ENCODE measurements around the gene LRP3.
A peak's percentile ranks its signal among the peaks of the same experiment; 100 is the strongest.
"Not testable (repeated sequence)": the region's sequence is repeated elsewhere in the genome, so short reads cannot be mapped to it uniquely, and the experiment has no call there.

Gene LRP3

DNA sequence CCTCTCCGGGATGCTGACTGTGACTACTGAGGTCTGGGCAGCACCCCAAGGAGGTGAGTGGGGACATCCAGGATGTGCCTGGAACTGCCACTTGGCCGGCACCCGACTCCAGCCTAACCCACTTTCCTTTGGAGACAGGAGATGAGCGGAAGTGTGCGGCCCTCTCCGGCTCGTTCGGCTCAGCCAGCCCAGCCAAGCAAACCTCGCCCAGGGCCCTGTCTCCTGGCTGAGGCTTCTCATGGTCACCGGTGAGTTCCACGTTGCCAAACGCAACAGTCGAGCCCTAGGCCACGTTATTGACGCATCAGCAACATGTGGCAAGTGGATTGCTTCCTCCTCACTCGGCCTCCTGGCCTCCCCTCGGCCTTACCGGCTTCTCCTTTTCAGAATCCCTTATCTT lies 26.0 kb downstream of the LRP3 start:
- DNase-seq, result no peak

DNA sequence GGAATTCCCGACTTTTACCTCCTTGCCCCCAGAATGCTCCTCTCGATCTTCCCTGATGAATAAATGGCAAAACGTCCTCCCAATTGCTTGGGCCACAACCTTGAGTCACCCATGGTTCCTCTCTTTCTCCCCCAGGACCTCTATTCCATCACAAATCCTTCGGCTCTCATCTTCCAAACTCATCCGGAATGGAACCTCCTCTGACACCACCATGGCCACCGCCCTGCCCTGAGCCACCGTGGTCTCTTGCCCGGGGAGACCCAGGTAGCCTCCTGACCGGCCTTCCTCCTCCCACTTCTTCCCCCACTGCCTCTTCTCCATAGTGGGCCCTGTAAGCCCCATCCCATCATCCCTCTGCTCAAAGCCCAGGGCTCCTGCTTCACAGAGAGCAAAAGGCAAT lies 26.6 kb downstream of the LRP3 start:
- no peak for DNase-seq

DNA sequence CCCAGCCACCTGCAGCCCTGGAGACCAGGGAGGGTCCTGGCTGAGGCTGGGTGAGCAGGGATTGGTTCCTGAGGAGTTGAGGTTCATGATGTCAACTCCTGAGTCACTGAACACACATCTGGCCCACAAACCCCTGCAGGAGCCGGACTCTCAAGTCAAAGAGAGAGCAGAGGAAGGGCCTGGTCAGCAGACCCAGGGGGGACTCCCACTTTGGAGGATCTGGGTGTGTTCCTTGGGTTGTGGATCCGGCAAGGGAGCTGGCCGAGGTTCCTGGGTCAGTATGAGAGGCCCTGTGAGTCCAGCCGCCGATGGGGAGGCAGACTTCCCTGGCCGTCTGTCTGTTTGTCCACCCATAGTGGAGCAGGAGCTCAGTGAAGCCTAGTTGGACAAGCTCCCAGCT lies 27.5 kb downstream of the LRP3 start:
- DNase-seq, result no peak

DNA sequence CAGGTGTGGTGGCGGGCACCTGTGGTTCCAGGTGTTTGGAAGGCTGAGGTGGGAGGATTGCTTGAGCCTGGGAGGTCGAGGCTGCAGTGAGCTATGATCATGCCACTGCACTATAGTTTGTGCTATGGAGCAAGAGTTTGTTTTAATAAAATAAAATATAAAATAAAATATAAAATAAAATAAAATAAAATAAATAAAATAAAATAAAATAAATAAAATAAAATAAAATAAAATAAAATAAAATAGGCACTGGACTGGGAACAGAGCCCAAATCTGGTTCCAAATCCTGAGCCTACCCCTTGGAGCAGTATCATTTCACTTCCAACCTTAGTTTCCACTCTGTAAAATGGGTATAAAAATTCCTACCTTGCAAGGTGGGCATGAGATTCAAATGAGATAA lies 28.1 kb downstream of the LRP3 start:
- DNase-seq, result not testable (repeated sequence)

DNA sequence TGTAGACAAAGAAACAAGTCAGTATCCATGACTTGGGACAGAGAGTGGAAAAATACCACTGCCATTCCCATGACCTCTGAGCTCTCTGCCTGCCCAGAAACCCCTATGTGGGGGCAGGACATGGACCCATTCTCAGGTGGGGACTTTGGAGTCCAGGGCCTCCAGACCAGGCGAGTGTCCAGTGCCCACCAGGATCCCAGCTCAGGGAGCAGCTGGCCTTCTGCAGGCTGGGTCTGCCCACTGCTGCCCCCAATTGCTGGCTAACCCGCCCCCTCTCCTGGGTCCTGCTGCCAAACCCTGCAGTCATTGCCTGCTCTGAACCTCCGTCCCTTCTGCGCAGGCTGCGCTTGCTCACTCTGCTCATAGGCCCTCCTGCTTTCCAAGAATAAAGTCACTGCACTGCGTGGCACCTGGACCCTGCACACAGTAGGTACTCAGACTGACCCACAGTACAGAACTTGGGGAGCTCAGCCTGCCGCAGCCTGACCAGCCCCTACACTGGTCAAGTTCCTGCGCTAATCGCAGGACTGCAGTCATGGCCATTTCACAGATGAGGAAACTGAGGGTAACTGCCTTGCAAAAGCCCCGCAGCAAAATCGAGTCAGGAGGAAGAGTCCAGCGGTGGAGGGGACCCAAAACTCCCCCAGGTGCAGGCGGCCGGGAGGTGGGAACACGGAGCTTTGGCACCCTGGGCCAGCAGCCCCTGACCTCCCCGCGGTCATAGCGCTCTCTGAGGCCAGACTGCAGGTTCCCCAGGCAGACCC lies 30.7 kb downstream of the LRP3 start:
- no peak for DNase-seq

DNA sequence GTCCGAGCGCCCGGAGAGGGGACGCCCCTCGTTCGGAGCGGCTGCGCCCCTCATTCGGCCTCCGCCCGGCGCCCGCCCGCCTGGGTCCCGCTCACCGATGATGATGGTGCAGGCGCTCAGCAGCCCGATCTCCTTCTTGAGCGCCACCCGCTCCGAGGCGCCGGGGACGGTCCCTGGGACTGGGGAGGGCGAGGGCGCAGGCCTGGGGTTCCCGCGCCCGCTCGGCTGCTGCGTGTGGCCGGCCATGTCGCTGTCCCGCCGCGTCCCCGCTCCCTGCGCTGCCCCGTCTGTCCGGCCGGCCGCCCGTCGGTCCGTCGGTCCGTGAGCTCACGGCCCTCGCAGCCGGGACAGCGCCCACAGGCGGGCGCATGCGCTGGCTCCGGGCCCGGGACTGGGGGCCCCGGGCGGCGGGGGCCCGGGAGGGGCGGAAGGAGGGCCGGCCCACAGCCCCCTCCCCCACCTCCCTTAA lies 31.4 kb downstream of the LRP3 start, which contains the start of gene SLC7A10:
SLC7A10 (minus strand) TSS at position 393 of the 469 bp plus-strand sequence; CDS start at position 246, 147 bp downstream.
- no peak for DNase-seq

DNA sequence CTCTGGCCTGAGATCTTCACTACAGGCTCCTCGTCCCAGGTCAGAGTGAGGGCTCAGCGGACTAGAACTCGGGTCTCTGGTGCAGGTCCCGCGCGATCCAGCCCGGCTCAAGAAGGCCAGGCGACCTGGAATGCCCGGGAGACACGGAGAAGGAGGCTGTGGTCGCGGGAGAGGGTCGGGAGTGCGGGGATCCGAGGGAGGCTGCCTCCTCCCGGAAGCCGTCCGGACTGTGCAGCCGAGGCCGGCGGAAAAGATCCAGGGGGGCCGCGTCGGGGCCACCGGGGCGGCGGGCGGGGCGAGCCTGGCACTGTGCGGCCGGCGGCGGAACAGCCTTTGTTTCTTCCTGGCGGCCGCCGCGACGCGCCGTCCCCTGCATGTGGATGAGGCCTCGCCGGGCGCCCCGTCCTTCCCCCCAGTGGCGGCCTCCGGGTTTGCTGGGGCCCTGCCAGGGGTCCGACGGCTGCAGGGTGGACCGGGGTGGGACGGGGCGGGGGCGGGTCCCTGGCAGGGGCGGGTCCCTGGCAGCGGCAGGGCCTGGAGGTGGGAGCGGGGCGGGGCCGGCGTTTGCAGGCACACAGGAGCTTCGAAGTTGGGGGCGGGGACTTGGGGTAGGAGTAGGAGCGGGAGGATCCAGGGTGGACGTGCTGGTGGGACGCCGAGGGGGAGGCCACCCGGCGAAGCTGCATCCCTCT lies 32.6 kb downstream of the LRP3 start:
- peak; percentile 53 for DNase-seq

DNA sequence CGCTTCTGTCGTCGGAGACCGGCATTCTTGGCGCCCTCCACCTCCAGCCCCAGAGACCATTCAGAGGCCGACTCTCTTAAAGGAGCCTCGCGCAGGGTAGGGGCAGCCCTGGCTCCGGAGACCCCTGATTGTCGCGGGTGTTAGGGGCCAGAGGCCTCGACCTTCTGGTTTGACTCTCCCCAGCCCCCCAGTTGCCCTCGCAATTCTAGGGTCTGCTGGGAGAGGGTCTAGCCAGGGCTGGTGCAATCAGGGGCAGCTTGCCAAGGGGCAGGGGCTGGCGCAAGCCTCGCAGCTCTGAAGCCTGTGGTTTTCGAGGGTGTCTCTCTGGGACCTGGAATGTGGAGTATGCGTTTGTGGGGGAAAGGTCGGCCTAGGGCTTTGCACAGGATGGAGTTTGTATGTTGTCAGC lies 33.1 kb downstream of the LRP3 start:
- no peak for DNase-seq

DNA sequence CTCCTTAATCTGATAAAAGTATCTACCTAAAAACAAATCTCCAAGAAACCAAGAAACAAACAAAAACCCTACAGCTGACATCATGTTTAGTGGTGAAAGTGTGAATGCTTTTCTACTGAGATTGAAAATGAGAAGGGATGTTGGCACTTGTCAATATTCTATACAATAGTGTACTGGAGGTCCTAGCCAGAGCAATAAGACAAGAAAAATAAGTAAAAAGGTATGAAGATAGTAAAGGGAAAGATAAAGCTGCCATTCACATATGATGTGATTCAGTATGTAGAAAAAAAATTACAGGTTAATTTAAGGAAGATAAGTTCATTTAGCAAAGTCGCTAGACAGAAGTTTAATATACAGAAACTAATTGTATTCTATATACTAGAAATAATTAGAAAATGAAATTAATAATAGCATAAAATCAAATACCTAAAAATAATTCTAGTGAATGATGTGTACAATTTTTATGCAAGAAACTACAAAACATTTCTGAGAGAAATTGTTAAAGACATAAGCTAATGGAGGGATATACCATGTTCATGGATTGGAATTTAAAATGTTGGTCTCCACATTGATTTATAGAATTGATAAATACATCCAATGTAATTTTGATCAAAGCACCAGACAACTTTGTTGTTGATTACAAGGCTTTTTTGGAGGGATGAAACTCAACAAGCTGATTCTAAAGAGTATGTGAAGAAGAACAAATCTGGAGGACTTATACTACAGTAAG lies 33.9 kb downstream of the LRP3 start:
- DNase-seq, result no peak

DNA sequence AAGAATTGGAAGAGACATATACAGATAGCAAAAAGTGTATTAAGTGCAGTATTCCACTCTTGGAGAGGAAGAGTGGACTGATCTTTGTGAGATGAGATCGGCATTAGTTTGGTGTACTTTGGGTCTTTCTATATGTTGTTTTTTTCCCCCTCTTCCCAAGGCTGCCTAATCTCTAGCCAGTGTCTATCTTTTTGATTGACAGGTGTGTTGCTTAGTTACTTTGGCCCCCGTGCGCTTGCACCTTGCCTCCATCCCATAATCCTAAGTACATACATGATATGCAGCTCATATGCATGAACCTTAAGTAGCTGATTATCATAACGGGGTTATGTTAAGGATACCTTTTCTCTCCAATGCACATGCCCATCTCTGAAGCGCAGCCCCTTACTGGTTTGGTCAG lies 35.8 kb downstream of the LRP3 start:
- no peak for DNase-seq

DNA sequence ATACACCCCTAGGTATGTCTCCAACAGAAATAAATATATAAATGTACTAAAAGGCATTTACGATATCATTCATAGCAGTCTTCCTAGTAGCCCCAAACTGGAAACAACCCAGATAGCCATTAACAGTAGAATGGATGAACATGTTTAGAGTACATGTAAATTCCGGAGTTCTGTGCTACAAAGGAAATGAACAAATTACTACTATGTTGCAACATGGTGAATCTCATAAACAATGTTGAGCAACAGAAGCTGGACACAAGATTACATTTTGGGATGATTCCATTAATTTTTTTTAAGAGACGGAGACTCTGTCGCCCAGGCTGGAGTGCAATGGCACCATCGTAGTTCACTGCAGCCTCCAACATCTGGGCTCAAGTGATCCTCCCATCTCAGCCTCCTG lies 37.4 kb downstream of the LRP3 start:
- no peak for DNase-seq

DNA sequence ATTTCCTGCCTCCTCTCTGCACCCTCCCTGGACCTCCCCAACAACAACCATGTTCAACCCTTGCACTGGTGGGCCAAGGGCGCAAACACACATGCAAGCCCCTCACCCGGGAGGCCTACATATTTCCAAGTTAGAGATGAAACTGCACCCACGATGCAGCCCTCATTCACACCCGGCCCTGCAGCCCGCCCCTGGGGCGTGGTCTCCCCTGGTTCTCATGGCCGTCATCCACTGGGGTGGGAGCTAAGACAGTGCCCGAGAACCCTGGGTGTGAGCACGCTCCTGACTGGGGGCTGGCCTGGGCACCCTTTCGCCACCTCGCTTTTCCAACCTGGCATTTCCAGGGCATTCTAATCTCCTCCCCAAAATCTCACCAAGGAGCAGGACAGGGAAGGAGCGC lies 38.5 kb downstream of the LRP3 start:
- DNase-seq, result no peak

DNA sequence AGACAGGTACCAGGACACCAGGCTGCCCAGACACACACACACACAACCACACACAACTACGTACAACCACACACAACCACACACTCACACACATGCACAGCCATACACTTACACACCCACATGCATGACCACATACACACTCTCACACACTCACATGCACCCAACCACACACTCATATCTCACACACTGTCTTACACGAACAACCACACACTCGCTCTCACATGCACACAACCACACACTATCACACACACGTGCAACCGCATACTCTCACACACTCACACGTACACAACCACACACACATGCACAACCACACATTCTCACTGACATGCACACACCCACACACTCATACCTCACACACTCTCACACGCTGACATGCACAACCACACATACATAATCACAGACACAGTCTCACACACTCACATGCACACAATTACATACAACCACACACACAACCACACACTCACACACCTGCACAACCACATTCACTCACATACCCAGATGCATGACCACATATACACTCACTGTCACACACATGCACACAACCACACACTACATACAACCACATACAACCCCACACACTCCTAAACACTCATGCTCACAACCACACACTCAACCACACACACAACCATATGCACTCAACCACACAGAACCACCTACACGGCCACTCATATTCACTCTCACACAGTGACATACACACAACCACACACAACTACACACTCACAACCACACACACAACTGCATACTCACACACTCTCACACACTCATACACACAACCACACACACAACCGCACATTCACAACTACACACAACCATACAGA lies 39.1 kb downstream of the LRP3 start:
- DNase-seq, result no peak

DNA sequence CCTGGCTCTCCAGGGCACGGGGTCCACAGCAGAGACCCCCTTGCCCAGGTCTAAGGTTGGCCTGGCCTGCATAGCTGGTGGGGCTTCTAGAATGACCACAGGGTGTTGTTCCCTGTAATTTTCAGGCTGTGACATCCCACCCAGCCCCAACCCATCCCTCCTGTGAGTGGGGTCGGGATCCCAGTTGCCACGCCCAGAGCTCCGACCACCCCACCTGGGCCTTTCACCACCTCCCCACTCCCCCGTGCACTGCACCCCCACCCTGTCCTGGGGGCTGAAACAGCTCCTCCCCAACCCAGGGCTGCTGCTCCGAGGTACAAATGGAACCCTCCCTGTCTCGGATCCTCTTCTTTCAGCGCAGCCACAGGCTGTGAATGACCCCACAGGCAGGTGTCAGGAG lies 40.0 kb downstream of the LRP3 start:
- DNase-seq, result no peak

DNA sequence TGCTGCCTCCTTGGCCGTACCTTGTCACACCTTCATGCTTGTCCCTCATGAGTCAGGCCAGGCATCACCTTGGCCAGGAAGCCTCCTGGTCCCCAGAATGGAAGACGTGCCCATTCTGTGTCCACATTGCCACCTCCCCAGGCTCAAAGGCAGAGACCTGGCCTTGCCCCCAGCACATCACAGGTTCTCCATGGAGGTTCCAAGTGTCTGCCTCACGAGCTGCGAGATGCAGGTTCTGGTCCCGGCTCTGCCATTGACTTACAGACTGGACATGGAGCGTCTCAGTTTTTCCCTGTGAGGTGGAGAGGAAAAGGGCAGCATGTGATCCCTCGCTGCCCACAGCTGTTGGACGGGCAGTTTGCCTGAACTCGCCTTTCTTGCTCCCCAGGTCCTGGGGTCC lies 40.6 kb downstream of the LRP3 start:
- DNase-seq, result no peak

DNA sequence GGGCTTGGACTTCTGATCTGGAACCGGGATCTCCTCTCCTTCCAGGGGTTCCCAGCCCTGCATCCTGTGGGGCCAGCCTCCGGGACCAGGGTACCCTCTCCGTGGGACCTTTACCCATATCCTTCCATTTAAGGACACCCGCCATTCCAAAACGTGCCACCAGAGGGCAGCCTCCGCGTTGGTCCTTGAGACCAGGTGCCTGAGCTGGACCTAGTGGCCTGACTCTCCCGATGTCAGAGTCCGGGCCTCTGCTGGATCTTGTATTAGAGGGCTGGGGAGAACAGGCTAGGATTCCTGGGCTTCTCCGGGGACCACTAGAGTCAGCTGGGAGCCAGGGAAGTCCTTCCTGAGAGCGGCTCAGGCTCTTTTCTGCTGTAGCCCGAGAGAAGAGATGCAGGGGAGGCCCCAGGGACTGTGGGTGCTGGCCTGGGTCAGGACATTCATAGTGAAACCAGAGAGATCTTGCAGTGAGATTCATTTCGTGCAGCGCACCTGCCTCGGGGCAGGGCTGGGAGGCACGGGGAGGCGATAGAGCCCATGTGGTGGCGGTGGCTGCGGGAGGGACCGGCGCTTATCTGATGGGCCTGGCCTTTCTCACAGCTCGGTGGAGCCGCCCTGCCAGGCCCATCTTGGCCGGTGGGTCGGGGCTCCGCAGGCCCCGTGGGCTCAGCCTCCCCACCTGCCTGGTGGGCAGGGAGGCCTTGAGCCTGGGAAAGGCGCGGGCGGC lies 41.3 kb downstream of the LRP3 start:
- peak; percentile 88 for DNase-seq

DNA sequence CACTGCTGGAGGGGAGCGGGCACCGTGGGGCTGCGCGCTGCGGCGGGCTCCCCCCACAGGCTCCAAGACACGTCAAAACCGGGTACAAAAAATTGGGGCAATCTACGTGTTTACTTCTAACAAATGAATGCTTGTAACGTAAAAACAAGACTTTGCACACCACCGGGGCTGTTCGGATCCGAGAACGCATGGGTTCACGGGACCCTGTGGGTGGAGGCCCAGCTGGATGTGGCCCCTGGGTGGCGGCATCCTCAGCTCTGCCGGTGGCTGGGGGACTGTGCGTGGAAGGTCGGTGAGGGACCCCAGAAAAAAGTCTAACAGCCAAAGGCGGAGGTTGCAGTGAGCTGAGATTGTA lies 41.8 kb downstream of the LRP3 start:
- no peak for DNase-seq

DNA sequence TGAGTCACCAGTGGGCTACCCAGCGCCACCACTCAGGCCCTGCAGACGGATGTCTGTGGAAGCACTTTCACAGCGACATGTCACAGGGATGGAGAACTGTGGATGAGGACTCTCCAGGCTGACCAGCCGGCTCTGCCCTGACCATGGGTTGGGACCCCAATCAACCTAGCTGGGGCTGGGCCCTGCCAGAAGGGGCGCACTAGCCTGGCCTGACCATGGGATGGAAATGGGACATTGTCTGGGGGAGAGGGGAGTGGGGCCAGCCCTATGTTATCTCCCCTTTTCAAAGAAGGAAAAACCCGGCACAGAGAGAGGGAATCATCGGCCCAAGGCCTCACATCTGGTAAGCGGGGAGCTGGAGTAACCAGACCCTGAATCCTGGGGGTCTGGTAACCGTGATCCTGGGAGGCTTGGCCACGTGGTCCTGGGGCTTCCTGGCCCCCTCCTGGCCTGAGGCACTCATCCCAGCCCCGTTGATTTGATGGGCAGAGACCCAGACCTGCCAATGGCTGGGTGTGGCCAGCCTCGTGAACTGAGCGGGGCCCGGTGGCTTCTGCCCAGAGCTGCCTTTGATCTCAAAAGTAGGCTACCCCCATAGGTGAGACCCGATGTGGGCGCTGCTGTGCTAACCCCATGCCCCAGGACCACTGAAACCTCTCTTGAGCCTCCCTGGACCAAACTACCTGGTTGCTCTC lies 42.7 kb downstream of the LRP3 start:
- DNase-seq, result no peak

DNA sequence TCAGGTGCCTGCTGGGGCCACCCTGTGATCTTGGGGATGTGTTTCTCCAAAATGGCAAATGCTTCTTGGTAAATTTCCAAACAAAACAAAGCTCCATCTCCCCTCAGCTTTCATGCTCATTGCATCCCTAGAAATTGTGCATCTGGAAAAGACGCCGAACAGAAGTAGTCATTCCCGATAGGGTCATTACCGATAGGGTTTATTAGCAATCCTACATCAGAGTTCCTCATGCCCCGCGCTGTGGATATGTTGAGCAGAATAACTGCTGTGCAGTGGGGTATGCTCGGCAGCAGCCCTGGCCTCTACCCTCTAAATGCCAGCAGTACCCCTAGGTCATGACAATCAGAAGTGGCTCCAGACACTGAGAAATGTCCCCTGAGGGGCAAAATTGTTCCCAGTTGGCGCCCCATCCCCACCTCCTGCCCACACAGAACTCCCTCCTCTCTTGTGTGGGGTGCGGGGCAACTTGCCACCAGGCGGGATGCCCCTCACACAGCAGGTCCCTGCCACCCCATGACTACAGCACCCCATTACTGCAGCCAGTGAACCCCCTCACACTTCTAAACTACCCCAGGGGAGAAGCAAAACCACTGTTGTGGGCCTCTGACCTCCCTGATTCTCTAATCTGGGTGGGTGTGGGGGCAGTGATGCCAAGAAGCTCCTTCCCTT lies 44.5 kb downstream of the LRP3 start:
- no peak for DNase-seq

DNA sequence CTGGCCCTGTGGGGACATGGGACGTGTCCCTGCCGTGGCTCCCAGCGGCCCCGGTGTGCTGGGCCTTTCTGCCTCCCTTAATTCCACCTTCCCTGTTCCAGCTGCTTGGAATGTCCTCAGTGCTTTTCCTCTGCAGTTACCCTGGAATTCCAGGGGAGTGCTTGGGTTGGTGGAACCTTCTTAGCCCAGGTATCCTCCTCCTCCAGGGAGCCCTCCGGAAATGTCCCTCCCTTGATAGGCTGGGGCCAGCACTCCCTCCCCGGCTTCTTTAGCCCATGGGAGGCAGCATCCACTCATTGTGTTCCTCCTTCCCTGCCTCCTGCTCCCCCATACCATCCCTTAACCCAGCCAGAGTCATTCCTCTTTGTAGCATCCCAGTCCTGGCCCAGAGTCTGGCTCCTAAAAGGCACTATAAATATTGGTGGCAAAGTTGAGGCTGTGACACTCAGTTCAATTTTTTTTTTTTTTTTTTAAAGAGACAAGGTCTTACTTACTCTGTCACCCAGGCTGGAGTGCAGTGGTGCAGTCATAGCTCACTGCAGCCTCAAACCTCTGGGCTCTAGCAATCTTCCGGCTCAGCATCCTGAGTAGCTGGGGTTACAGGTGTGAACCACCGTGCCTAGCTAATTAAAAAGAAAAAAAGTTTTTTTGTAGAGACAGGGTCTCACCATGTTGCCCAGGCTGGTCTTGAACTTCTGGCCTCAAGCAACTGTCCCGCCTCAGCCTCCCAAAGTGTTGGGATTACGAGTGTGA lies 45.3 kb downstream of the LRP3 start:
- DNase-seq, result no peak
